ENCODE measurements around the gene MAP2. TPM values are rescaled to one million over a fixed set of nuclear protein-coding genes. Genes with fewer than 3 reads are reported as not detected.

Gene MAP2
- total RNA-seq, 1 donor from 2014 or later: 15.5 TPM

- intact Hi-C loops (cut with DNase I): no loop called here
- Histone ChIP-seq H3K27me3 (no peaks in the 10 kb centered on the region), H3K27ac (no peak overlapping the region), H3K9me3 (no peaks in the 10 kb centered on the region), H3K36me3 (no peaks in the 10 kb centered on the region), H3K4me3 (no peak overlapping the region), H3K4me1 (no peaks in the 10 kb centered on the region)
- TF ChIP-seq POLR2AphosphoS5 (IDR thresholded peaks at IDR 0.05; ENCODE audit: insufficient read depth in 1 of 2, low read depth in 1 of 2) (no peak), CTCF (IDR thresholded peaks at IDR 0.05) (no peak), POLR2A (IDR thresholded peaks at IDR 0.05) (no peak)
- no peak for DNase-seq (ENCODE audit: extremely low spot score in 2 of 2)
Measured at GRCh38 chr2:209547726-209548125, 123.9 kb downstream of the MAP2 start.

DNA sequence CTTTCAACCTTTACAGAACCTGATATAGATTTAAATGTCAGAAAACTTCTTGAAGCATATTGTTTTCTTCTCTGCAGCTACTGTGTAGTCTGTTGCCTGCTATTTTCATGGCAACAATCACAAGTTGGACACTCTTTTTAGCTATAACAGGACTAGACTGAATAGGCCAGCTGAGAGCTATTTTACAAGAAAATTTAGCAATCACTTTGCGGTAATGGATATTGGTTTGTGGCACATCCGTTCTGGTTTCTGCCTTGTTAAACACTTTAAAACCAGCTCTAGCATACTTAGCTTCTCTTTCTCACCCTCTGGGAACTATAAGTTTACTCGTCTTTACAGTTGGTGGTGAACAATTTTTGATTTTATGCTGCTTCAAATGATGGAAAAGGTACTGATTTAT, 125.7 kb downstream of the MAP2 start:
- Histone ChIP-seq H3K4me1 (no peaks in the 10 kb centered on the region), H3K4me3 (no peak overlapping the region), H3K27me3 (no peaks in the 10 kb centered on the region), H3K27ac (no peak overlapping the region), H3K9me3 (no peaks in the 10 kb centered on the region), H3K36me3 (no peaks in the 10 kb centered on the region)
- no peak for DNase-seq (ENCODE audit: extremely low spot score in 2 of 2)
- no peak for TF ChIP-seq POLR2A (IDR thresholded peaks at IDR 0.05)
- no peak for TF ChIP-seq POLR2AphosphoS5 (IDR thresholded peaks at IDR 0.05; ENCODE audit: insufficient read depth in 1 of 2, low read depth in 1 of 2)
- no peak for TF ChIP-seq CTCF (IDR thresholded peaks at IDR 0.05)
- intact Hi-C loops (cut with DNase I): no loop called here

DNA sequence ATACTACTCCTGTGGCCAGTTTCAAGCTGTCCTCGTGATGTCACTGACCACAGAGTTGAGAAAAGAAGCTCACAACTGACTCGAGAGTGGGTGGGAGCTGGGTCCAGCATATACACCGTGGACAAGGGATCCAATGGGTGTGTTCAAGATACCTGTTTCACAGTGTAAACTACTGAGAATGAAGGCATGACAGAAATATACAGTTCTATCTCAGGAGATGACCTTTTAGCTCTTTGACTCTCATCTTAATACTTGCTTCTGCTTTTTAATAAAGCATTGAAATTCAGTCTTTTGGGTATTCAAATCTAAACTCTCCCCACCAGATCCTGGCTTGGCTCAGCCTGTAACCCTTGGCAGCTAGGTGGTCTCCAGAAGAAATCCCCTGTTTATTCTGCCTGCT, 130.1 kb downstream of the MAP2 start:
- DNase-seq (ENCODE audit: extremely low spot score in 2 of 2): no peak
- TF ChIP-seq CTCF (IDR thresholded peaks at IDR 0.05): no peak
- no peak for TF ChIP-seq POLR2AphosphoS5 (IDR thresholded peaks at IDR 0.05; ENCODE audit: insufficient read depth in 1 of 2, low read depth in 1 of 2)
- no peak for TF ChIP-seq POLR2A (IDR thresholded peaks at IDR 0.05)
- Histone ChIP-seq H3K36me3 (no peaks in the 10 kb centered on the region), H3K27me3 (no peaks in the 10 kb centered on the region), H3K9me3 (no peaks in the 10 kb centered on the region), H3K4me3 (no peak overlapping the region), H3K4me1 (no peaks in the 10 kb centered on the region), H3K27ac (no peak overlapping the region)
- intact Hi-C loops (cut with DNase I): no loop called here

DNA sequence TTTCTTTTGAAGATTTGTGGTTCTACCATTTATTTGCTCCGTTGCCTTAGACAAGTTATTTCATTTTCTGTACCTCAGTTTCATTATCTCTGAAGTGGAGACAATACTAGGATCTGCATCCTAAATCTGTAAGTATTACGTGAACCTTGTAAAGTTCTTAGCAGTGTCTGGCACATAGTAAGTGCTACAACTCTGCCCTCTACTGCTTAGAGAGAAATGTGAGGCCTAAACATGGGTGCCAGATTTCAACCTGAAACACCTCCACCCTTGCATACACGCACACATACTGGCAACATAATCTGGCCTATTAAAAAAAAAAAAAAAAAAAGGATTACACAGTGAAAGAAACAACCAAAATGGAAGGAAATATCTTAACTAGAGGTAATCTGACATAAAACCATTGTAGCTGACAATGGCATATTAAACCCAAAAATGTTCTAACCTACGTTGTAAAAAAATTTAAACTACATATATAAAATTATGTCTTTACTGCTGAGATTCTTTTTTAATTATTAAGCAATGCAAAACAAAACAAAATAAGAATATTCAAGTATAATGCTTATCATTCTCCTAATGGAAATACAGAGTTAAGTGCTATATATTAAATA, 132.6 kb downstream of the MAP2 start:
- no peak for DNase-seq (ENCODE audit: extremely low spot score in 2 of 2)
- intact Hi-C loops (cut with DNase I): no loop called here
- Histone ChIP-seq H3K36me3 (no peaks in the 10 kb centered on the region), H3K4me3 (no peak overlapping the region), H3K4me1 (no peaks in the 10 kb centered on the region), H3K27me3 (no peaks in the 10 kb centered on the region), H3K9me3 (no peaks in the 10 kb centered on the region), H3K27ac (no peak overlapping the region)
- TF ChIP-seq CTCF (IDR thresholded peaks at IDR 0.05) (no peak), POLR2AphosphoS5 (IDR thresholded peaks at IDR 0.05; ENCODE audit: insufficient read depth in 1 of 2, low read depth in 1 of 2) (no peak), POLR2A (IDR thresholded peaks at IDR 0.05) (no peak)

GRCh38 chr2:209560911-209561310, 137.1 kb downstream of the MAP2 start:
- no peaks in the 10 kb centered on the region for H3K27me3 ChIP-seq
- no peak overlapping the region for H3K27ac ChIP-seq
- H3K4me3 ChIP-seq: no peak overlapping the region
- intact Hi-C loops (cut with DNase I): no loop called here
- H3K4me1 ChIP-seq: no peaks in the 10 kb centered on the region
- TF ChIP-seq POLR2A (IDR thresholded peaks at IDR 0.05) (no peak), POLR2AphosphoS5 (IDR thresholded peaks at IDR 0.05; ENCODE audit: insufficient read depth in 1 of 2, low read depth in 1 of 2) (no peak), CTCF (IDR thresholded peaks at IDR 0.05) (no peak)
- no peak for DNase-seq (ENCODE audit: extremely low spot score in 2 of 2)
- H3K9me3 ChIP-seq: no peaks in the 10 kb centered on the region
- no peaks in the 10 kb centered on the region for H3K36me3 ChIP-seq
